ENCODE measurements around the gene BEST1. TPM values are rescaled to one million over a fixed set of nuclear protein-coding genes. Genes with fewer than 3 reads are reported as not detected.

Gene BEST1
- total RNA-seq, 1 experiment from 2014 or later = 0.13 TPM

- H3K27ac ChIP-seq (ENCODE audit: low read length) = peak overlapping the region; percentile 71
- ChIA-PET POLR2A (no interaction called here), CTCF (no interaction called here)
- peaks cover 10% of the 10 kb centered on the region; the same call in 1 of the 2 replicates for H3K4me1 ChIP-seq (ENCODE audit: control insufficient read depth, insufficient read depth, low read length)
- DNase-seq (ENCODE audit: low read depth, low spot score) (no peak), ATAC-seq (peak; percentile 65)
- H3K4me3 ChIP-seq (ENCODE audit: low read depth in 2 of 2, low read length in 2 of 2) = no peak overlapping the region
- TF ChIP-seq SIN3A (IDR thresholded peaks at IDR 0.05; ENCODE audit: borderline replicate concordance, insufficient read depth, low read depth, low read length) (no peak), CTCF (IDR thresholded peaks at IDR 0.05) (no peak), TCF7L2 (IDR thresholded peaks at IDR 0.05; ENCODE audit: low read depth, low read length) (peak; percentile 18; the same call in 1 of the 2 replicates)
- no peaks in the 10 kb centered on the region for H3K36me3 ChIP-seq (ENCODE audit: control insufficient read depth, insufficient read depth, low read length)
- no TSS peak for BruUV-seq (replicated peaks)
- no peaks in the 10 kb centered on the region for H3K9me3 ChIP-seq (ENCODE audit: control insufficient read depth, insufficient read depth, low read depth, low read length)
- in situ Hi-C loops (cut with HindIII; ENCODE audit: low pct_unique_long_range_greater_than_20kb, low sequenced_read_pairs) (no loop called here), intact Hi-C loops (cut with micrococcal nuclease; ENCODE audit: unreplicated experiment) (no loop called here)
- no peaks in the 10 kb centered on the region for H3K27me3 ChIP-seq (ENCODE audit: control insufficient read depth, insufficient read depth, low read length)
Observed at GRCh38 chr11:62012451-62012831, 62.3 kb downstream of the BEST1 start.

DNA sequence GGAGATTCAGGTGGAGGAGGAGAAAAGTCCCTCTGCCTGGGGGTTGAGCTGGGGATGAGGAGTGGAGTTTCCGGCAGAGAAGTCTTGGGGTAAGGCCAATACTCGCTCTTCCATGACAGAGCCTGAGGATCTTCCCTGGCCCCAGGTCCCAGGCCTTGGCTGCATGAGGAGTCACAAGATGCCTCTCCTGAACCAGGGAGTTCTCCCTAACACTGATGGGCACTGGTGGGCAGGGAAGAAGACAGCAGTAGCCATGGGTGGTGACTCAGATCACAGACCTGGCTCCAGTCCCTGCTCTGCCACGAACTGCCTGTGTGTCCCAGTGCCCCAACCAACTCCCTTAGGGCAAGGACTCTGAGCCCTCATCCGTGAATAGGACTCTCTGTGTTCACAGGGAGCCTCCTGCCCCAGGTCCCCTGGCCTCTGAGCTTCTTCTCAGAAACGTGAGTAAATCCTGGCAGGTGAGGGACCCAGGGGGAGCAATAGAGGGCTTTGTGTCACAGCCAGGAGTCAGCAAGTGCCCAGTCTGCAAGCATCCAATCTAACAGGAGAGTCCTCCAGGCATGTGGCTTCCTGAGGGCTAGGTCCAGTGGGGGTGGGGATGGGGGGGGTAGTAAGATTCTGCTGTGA lies 62.8 kb downstream of the BEST1 start:
- no TSS peak for BruUV-seq (replicated peaks)
- no peaks in the 10 kb centered on the region for H3K27me3 ChIP-seq (ENCODE audit: control insufficient read depth, insufficient read depth, low read length)
- H3K4me1 ChIP-seq (ENCODE audit: control insufficient read depth, insufficient read depth, low read length) = peaks cover 10% of the 10 kb centered on the region; the same call in 1 of the 2 replicates
- DNase-seq (ENCODE audit: low read depth, low spot score) (no peak), ATAC-seq (peak; percentile 81)
- H3K4me3 ChIP-seq (ENCODE audit: low read depth in 2 of 2, low read length in 2 of 2) = peak overlapping the region in 1 of 2 experiments; percentile 27; a peak in 1 of 4 replicates
- in situ Hi-C loops (cut with HindIII; ENCODE audit: low pct_unique_long_range_greater_than_20kb, low sequenced_read_pairs) (no loop called here), intact Hi-C loops (cut with micrococcal nuclease; ENCODE audit: unreplicated experiment) (no loop called here)
- no peak for TF ChIP-seq SIN3A (IDR thresholded peaks at IDR 0.05; ENCODE audit: borderline replicate concordance, insufficient read depth, low read depth, low read length)
- TF ChIP-seq REST (IDR thresholded peaks at IDR 0.05; ENCODE audit: insufficient read depth in 1 of 2, low read depth in 2 of 2, low read length in 1 of 2) = no peak
- no peak for TF ChIP-seq CTCF (IDR thresholded peaks at IDR 0.05)
- no peak for TF ChIP-seq POLR2AphosphoS5 (IDR thresholded peaks at IDR 0.05; ENCODE audit: low read depth, low read length)
- no peak for TF ChIP-seq TCF7L2 (IDR thresholded peaks at IDR 0.05; ENCODE audit: low read depth, low read length)
- ChIA-PET CTCF (no interaction called here), POLR2A (interaction anchor here (1.2 kb wide), 1 partner anchor 18 kb away, joined by 3 read pairs; no protein-coding TSS in a partner anchor)
- peak overlapping the region; percentile 71 for H3K27ac ChIP-seq (ENCODE audit: low read length)
- no peaks in the 10 kb centered on the region for H3K9me3 ChIP-seq (ENCODE audit: control insufficient read depth, insufficient read depth, low read depth, low read length)
- no peaks in the 10 kb centered on the region for H3K36me3 ChIP-seq (ENCODE audit: control insufficient read depth, insufficient read depth, low read length)

Other genes starting within 250 kb of the BEST1 start
- gene MYRF, start 197.7 kb upstream of the BEST1 start, total RNA-seq (2021; ENCODE audit: unreplicated experiment) = 2.8 TPM
- gene TMEM258, start 157.8 kb upstream of the BEST1 start, total RNA-seq (2021; ENCODE audit: unreplicated experiment) = 139 TPM
- 67.6 TPM for gene FEN1, start 157.4 kb upstream of the BEST1 start, total RNA-seq (2021; ENCODE audit: unreplicated experiment)
- gene FADS1, start 133.3 kb upstream of the BEST1 start, total RNA-seq (2021; ENCODE audit: unreplicated experiment) = 186 TPM
- gene FADS2, start 122.1 kb upstream of the BEST1 start, total RNA-seq (2021; ENCODE audit: unreplicated experiment) = 679 TPM
- gene FADS3, start 58.8 kb upstream of the BEST1 start, total RNA-seq (2021; ENCODE audit: unreplicated experiment) = 22.6 TPM
- gene RAB3IL1, start 32.8 kb upstream of the BEST1 start, total RNA-seq (2021; ENCODE audit: unreplicated experiment) = 8.9 TPM
- gene FTH1, start 17.3 kb downstream of the BEST1 start, total RNA-seq (2021; ENCODE audit: unreplicated experiment) = 2,322 TPM
- 81.5 TPM for gene INCENP, start 173.7 kb downstream of the BEST1 start, total RNA-seq (2021; ENCODE audit: unreplicated experiment)
- gene SCGB1D1, start 239.9 kb downstream of the BEST1 start, total RNA-seq (2021; ENCODE audit: unreplicated experiment) = not detected